Medulla oblongata (tissue), 1 donor: ENCODE measurements around the gene CFAP90.
A peak's percentile ranks its signal among the peaks of the same experiment; 100 is the strongest.

Experiments
- DNase-seq: peaks from one replicate; pipeline ENCODE4 v3.0.0-alpha.2; 2015; ENCODE audit errors: extremely low spot score

The CFAP90 gene

DNA sequence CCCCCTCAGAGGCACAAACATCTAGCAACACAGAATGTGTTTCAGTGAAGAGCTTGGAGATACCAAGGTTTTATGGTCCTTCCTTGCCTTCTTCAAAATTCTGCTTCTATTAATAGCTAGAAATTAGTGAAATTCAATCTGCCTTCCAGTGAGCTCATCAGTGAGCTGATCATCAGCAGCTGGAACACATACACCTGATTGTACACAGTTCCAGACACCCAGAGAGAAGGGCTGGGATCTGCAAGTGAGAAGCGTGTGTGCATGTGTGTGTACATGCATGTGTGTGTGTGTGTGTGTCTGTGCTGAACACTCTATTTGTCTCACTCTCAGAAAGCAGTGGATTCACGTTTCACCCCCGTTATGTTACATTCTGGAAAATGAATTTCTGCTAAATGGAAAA is 28.5 kb downstream of the CFAP90 start:
- no peak for DNase-seq

DNA sequence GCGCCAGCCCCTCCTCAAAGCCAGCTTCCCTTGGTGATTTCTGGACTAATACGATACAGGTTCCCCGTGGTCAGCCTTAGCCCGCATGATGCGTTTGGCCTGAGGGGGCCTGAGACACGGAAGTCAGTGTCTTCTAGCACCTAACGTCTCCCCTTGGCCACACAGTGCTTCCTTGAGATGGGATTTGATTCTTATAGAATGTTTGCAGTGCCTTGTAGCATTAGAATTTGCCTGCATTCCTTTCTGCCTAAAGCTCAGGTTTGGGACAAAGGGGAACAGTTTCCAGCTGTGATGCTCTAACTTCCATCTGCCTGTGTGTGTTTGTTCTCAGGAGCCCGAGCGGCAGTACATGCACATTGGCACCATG is 34.4 kb downstream of the CFAP90 start:
- DNase-seq: no peak

DNA sequence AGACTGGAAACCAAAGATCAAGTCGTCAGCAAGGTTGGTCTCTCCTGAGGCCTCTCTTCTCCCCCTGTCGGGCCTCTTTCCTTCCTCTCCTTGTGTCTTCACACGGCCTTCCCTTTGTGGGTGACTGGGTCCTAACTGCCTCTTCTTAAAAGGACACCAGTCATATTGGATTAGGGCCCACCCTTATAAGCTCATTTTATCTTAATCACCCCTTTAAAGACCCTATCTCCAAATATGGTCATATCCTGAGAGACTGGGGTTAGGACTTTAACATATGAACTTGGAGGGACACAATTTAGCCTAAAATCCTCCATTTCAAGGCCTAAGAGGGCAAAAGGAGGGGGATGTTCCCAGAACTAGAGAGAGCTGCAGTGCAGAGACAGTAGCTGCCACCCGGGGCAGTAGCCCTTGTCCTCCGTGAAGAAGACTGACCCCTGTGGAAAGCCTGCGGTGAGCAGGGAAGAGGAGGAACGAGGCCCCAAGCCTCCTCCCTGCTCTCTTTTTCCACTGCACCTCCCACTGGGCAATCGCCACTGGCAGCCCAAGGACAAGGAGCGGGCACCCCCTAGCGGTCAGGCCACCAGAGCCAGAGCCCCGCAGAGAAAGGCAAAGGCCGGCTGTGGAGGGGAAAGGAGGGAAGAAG is 34.9 kb downstream of the CFAP90 start:
- peak; percentile 88 for DNase-seq

DNA sequence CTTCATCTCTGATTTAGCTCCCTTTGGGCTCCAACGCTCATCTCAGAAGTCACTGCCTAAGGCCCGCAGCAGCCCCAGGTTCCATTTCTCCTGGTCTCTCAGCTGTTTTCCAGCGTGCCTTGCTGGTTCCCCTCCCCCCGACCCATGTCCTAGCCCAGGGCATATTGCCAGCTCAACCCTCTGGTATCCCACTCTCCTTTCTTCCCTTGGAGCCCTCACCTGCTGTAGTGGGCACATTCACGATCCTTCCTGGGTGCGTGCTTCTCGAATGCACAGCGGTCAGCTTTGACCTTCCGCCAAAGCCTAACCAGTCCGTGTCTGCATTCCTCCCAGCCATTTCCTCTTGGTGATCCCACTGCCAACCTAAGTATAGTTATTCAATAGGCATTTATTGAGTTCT is 36.1 kb downstream of the CFAP90 start:
- DNase-seq: no peak

DNA sequence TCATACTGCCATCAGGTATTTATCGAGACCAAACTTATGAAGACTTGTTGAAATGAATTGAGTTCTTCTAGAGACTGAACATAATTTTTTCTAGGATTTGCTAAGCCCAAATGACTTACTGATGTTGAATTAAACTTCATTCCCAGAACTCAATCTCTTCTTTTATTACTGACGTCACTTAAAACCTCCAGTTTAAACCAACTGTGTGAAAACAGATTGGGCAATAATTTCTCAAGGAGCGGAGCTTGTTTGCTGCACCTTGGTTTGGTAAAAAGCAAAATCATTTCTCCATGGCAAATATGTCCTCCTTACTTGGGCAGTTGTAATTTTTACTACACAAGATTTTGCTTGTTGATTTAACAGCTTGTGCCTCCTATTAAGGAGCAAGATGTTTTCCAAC is 37.4 kb downstream of the CFAP90 start:
- no peak for DNase-seq

DNA sequence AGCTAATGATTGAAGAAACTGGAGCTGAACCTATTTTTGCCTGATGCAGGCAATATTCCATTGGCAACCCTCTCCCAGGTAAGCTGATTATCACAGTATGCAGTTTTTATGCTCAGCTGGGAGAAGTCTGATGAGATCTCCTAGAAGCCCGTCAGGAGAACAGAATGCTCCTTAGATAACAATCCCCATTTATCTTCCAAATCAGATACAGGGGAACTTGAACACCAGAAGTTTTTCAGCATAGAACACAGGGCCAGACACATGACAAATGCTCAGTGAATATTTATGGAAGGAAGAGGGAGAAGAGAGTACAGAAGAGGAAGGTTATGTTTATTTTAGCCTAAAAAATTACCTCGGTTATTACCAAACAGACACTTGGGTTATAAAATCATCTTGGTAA is 37.9 kb downstream of the CFAP90 start:
- DNase-seq: no peak

DNA sequence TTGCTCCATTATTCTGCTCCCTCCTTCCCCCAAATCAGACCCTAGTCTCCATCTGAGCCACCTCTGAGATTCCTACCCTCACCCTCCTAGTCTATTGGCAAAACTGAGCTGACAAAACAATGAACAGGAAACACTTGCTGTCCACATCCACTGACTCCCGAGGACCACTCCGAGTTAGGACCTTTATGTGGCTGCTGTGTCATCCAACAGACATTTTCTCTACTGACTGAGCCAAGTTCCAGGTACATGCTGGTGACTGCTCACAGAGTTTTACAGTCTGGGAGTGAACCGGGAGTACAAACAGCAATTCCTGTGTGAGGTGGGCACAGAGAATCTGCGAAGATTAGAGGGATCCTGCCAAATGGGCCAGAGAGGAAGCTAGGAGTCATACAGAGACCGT is 39.2 kb downstream of the CFAP90 start:
- no peak for DNase-seq

DNA sequence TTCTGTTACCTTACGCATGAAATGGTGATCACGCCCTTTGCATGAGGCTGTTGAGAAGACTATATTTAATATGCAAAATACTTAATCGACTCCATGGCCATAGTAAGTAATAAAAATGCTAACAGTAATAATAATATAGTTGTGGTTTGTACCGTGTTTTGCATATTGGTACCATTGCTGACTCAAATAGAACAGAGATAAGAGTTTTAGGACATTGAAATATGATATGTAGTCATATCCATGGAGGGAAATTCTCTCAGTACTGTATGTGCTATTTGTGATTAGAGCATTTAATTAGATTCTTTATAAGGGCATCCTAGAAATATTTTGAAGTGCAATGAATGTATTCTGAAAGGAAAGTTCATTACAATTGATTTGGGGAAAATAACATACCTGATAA is 41.9 kb downstream of the CFAP90 start:
- no peak for DNase-seq

DNA sequence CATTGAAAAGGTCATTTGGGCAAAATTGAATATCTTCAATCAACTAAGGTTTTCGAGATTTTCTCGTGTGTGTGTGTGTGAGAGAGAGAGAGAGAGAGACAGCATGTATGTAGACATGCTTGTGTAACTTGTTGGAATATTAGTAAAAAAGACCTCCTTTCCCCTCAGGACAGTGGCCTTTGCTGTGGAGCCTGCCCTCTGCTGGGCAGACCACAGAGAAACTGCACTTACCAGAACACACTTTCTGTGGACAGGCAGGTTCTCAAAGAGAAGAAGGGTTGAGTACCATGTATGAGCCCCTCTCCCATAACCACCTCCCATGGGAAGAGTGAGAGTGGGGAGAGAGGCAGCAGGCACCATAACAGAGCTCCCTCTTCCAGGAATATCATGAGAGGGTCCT is 45.6 kb downstream of the CFAP90 start:
- no peak for DNase-seq

DNA sequence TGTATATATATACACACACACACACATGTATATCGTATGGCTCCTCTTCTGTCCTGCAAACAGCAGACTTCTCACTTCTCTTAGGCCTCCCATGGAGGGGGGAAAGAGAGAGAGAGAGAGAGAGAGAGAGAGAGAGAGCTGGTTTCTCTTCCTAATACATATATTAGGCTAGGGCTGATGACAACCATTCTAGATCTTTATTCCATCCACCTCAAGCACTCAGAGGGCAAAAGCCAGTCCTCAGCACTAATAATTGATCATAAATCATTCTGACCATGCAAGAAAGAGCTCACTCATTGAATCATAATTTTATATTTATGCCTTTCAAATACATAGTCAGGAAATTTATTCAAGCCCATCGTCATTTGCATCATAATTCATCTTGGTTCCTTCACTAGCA is 47.0 kb downstream of the CFAP90 start:
- DNase-seq: no peak

DNA sequence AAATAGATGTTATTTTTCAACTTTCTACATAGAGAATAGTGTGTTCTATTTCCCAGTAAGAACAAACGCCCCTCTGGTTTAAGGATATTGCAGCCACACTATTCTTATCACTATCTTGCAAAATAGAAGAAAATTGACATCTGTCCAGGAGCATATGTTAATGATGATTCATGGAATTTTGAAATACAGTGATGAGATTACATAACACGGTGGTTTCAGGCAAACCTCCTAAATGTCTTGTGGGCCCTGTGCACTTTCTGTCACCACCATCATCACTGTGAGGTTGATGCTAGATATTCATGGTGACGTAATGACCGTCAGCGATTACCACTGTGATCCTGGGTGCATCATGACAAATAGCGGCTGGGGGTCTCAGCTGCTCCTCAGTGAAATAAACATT is 48.1 kb downstream of the CFAP90 start:
- DNase-seq: no peak

DNA sequence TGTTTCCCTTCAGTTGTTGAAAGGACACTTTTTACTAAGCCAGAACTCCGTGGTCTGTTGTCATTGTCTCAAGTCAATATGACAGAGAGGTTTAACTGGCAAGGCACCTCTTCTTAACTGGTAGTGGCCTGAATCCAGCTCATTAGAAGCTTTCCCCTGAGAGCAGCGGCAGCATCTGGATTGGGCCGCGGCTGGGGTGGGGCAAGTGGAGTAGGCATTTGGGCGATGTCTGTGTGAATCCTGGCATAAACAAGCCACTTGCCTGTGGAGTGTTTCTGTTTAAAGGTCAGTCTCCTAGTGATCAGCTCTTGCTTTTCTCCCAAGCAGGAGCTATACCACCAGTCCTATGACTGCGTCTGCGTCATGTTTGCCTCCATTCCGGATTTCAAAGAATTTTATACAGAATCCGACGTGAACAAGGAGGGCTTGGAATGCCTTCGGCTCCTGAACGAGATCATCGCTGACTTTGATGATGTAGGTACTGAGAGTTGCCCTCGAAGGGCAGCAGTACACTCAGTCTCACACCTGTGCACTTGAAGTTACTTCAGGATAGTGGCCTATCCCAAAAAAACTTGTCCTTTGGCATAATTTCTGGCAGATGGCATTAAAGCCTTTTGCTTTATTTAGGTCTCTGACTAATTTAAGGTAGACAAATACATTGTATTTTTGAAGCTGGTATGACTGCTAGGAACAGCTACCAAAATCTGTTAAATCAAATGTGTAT is 48.9 kb downstream of the CFAP90 start:
- peak; percentile 45 for DNase-seq

DNA sequence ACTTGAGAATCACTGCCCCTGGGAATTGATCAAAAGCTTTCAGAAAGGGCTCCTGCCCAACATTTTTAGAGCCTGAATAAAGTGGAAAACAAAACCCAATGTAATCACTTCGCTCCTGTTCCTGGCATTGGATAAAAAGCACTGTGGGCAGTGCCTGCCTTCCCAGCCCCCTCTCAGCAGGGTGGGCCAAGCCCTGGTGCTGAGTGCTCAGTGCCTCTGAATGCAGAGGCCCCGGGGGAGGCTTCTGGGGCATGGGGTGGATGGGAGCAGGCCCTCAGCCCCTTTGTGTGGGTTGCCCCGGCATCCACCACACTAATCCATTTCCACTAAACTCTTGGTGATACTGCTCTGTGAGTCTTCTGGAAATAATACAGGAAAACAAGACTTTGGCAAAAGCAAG is 55.6 kb downstream of the CFAP90 start:
- peak; percentile 41 for DNase-seq

DNA sequence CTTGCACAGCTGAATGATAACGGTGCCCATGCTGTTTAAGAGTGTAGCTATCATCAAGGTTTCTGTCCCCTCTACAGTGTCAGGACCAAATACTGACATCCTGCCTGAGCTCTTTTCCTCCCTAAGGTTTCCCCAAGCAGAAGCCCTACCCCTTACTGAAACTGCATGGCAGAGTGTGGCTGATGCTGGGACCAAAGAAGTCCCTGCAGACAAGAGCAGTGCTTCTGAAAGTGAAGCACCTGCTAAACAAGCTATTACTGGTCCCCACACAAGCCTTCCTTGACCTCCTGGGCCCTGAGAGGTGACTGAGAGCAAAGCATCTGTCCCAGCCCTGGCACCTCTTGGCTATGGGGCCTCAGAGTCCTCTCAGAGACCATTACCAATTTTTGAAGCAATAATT is 56.1 kb downstream of the CFAP90 start:
- DNase-seq: no peak

DNA sequence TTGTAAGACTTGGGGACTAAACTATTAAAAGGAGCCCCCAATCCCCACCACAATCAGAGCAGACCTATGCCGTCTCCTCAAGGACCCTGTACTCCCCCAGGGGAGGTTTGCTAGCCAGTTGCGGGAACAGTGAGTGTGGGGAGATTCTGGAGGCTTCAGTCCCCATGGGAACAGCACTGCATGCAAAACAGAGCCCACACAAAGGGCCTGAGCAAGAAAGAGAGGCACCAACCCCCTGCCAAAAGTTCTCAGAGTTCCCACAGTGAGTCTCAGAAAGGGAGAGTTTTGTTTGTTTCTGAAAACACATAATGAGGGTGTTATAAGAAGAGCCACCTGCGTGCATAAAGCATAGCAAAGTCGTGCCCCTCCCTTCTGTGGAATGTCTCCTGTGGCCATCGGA is 56.6 kb downstream of the CFAP90 start:
- peak; percentile 73 for DNase-seq

DNA sequence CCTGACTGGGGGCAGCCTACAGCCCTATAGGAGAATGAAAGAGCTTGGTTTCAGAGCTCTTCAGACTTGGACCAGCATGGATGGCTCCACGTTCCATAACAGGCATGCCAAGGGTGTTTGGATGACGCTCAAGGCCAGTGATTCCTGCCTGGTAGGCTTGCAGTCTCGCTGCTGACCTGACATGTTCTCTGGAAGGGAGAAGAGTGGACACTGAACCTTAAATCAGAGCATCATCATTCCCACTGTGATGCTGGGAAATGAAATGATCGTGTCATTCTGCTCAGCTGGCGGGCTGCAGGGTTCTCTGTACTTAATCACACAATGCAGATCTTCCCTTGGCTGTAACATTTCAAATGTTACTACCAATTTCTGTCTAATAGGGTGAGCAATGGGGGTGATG is 57.0 kb downstream of the CFAP90 start:
- DNase-seq: peak; percentile 16

DNA sequence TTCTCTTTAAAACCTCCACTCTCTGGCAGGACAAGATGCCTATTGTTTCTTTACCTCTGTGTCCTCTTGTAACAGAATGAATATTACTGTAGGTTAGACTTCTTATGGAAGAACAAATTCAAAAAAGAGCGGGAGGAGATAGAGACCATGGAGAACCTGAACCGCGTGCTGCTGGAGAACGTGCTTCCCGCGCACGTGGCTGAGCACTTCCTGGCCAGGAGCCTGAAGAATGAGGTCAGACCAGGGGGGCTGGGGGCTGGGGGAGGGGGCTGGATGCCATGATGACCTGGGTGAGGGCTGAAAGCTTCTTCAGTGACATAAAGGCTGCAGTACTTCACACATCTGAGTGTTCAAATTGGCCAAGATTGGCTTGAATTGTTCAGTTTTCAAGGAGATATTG is 61.4 kb downstream of the CFAP90 start:
- DNase-seq: no peak

DNA sequence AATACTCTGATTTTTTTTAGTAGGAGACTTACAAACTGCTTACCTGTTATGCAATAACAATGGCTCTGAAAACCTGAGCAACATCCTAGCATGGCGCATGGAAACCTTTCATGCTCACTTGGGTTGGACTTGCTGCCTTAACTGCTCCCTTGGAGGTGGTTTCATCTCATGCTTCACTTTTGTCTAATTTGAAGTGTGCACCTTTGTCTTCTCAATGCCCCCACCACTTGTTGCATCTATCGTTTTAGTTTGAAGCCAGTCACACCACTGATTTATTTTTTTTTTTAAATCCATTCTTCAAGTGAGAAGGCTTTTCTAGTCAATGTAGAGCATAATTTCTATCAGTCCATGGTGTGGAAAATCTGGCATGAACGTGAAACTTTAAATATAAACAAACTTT is 63.2 kb downstream of the CFAP90 start:
- DNase-seq: no peak

DNA sequence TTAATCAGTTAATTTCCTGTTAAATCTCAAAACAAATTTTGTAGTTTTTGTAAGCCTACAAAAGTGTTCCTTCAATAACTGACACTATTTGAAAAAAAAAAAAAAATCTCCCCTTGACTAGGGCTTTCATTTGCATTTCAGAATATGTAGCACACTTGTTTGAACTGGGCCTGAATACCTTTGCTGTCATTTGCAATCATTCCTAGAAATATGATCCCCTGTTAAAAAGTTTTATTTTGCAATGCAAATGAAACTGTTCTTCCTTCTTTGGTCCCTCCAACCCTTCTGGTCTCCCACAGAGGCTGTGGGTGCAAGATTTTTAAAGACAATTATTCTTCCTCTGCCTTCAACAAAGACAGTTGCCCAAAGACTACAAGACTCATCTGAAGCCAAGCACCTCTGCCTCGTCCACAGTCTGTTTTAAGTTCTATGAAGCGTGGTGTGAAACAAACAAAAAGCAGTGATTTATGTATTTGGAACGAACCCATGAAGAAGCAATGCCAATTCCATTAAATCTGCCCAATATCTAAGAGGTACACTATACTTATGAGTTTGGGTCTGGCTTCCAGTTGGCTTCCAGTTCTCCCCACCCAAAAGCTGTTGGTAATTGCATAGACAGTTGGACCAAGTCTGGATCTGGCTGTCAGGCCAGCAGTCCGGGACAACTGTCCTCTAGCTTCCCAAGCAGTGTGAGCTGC is 66.1 kb downstream of the CFAP90 start:
- DNase-seq: no peak

DNA sequence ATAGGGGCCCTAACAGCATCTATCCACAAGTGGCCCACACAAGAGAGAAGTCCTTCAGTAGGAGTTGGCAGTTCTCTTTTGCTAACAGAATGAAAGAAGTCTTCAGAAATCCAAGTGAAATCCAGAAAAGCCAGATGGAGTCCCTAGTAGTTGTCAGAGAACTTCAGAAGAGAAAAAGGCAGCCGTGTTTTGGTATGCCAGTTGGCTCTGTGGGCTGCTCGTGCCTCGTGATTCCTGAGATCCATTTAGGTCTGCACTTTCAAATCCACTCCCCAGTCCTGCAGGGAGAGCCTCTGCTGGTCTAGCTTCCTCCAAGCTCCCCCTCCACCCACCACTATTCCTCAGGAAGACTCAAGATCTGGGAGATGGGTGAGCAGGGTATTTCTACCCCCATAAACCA is 69.0 kb downstream of the CFAP90 start:
- DNase-seq: no peak
